Lower lobe of right lung (tissue), 2 donors: ENCODE data around the gene PCP4. TPM values are rescaled to one million over a fixed set of nuclear protein-coding genes. Genes with fewer than 3 reads are reported as not detected.

Experiments used
- ATAC-seq, 2 donors: fragments of 200-7000 bp; cut with Tn5 transposase; one replicate each; pipeline ENCODE4 v1.9.1; 2020 to 2022; ENCODE audit warnings: mild to moderate bottlenecking in 2 of 2, moderate library complexity in 2 of 2
- DNase-seq: peaks from one replicate; pipeline ENCODE4 v3.0.0-alpha.2; 2020
- H3K27ac ChIP-seq: fragments of 200-600 bp; one replicate; pipeline ENCODE4 v1.8.0; 2022
- H3K27me3 ChIP-seq: fragments of 200-600 bp; one replicate; pipeline ENCODE4 v1.8.0; 2022; ENCODE audit warnings: low read depth
- H3K36me3 ChIP-seq: fragments of 200-600 bp; one replicate; pipeline ENCODE4 v1.8.0; 2022; ENCODE audit warnings: mild to moderate bottlenecking
- H3K4me1 ChIP-seq: fragments of 200-600 bp; one replicate; pipeline ENCODE4 v1.8.0; 2022
- H3K4me3 ChIP-seq: fragments of 200-600 bp; one replicate; pipeline ENCODE4 v1.8.0; 2022; ENCODE audit warnings: mild to moderate bottlenecking
- H3K9me3 ChIP-seq: fragments of 200-600 bp; one replicate; pipeline ENCODE4 v1.8.0; 2022
- intact Hi-C: fragments of 100-400 bp; cut with DNase I; formaldehyde crosslinking; loops from one replicate; pipeline ENCODE4 v1.11.0; 2022
- total RNA-seq: library from RNA; stranded (reverse); fragmentation: NEBNext Ultra II Directional; extraction: Animal tissue kit (Norgen Biotek cat#: 25700); gene quantifications from one replicate; pipeline ENCODE4 v1.2.1, GENCODE V29; 2021
- TF ChIP-seq, protein P1 (sequence below): fragments of 200-600 bp; IDR thresholded peaks from one replicate; pipeline ENCODE4 v1.8.0; 2022; ENCODE audit warnings: antibody characterized with exemption, mild to moderate bottlenecking
- donor health status: DM: no; HTN: yes; CAD: no; lungs with severe emphysema.

Gene PCP4
- total RNA-seq, 1 donor from 2014 or later: 0.95 TPM

- Histone ChIP-seq H3K4me1 (no peaks in the 10 kb centered on the region), H3K27ac (no peak overlapping the region), H3K27me3 (no peaks in the 10 kb centered on the region), H3K36me3 (no peaks in the 10 kb centered on the region), H3K9me3 (no peaks in the 10 kb centered on the region), H3K4me3 (no peak overlapping the region)
- TF ChIP-seq, protein P1, sequence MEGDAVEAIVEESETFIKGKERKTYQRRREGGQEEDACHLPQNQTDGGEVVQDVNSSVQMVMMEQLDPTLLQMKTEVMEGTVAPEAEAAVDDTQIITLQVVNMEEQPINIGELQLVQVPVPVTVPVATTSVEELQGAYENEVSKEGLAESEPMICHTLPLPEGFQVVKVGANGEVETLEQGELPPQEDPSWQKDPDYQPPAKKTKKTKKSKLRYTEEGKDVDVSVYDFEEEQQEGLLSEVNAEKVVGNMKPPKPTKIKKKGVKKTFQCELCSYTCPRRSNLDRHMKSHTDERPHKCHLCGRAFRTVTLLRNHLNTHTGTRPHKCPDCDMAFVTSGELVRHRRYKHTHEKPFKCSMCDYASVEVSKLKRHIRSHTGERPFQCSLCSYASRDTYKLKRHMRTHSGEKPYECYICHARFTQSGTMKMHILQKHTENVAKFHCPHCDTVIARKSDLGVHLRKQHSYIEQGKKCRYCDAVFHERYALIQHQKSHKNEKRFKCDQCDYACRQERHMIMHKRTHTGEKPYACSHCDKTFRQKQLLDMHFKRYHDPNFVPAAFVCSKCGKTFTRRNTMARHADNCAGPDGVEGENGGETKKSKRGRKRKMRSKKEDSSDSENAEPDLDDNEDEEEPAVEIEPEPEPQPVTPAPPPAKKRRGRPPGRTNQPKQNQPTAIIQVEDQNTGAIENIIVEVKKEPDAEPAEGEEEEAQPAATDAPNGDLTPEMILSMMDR: no peak
- intact Hi-C loops: no loop called here
- DNase-seq (no peak), ATAC-seq (no peak)
Observed at GRCh38 chr21:39845571-39846130, 21.6 kb upstream of the PCP4 start.

DNA sequence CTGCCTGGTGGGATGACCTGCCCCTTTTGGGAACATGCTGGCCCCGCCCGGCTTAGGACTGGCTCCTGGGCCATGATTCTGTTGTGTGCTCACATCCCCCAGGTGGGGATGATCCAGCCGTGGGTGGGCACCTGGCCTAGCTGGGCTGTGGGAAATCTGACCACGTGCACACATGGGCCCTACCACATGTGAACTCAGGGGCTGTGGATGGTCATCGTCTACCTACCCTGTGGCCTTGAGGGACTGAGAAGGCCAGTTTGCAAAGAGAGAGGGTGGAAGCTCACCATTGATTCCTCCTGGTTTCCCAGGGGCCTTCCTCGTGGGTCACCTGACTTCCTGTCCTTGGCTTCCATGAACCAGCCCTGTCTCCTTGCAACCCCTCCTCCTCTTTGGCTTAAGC lies 19.4 kb upstream of the PCP4 start:
- intact Hi-C loops: no loop called here
- H3K9me3 ChIP-seq: no peaks in the 10 kb centered on the region
- DNase-seq: no peak
- H3K36me3 ChIP-seq: no peaks in the 10 kb centered on the region
- no peak overlapping the region for H3K27ac ChIP-seq
- TF ChIP-seq, protein P1: no peak
- no peak overlapping the region for H3K4me3 ChIP-seq
- H3K4me1 ChIP-seq: no peaks in the 10 kb centered on the region
- no peak for ATAC-seq
- H3K27me3 ChIP-seq: no peaks in the 10 kb centered on the region

- DNase-seq: no peak
- Histone ChIP-seq H3K4me1 (no peaks in the 10 kb centered on the region), H3K9me3 (no peaks in the 10 kb centered on the region), H3K4me3 (no peak overlapping the region), H3K27ac (no peak overlapping the region), H3K36me3 (no peaks in the 10 kb centered on the region), H3K27me3 (no peaks in the 10 kb centered on the region)
- TF ChIP-seq, protein P1: no peak
- intact Hi-C loops: no loop called here
- no peak for ATAC-seq
Observed at GRCh38 chr21:39849014-39849655, 18.1 kb upstream of the PCP4 start.

DNA sequence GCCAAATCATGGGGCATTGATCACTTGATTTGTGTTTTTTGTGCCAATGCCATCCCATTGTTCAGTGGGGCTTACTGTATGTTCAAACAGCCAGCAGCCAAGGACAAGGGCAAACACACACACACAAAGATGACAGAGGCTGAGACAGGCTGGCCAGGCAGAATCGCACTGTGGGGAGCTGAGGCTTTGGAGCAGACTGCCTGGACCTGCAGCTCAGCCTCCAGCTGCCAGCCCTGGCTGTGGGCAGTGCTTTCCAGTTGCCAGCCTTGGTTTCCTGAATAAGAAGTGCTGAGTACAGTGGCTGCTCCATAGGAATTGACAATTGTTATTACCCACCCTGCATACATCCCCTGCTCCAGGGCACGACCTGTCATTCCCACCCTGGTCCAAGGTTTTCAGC lies 16.9 kb upstream of the PCP4 start:
- intact Hi-C loops: no loop called here
- ATAC-seq: no peak
- no peak for DNase-seq

GRCh38 chr21:39851002-39851618 lies 16.1 kb upstream of the PCP4 start:
- no peaks in the 10 kb centered on the region for H3K9me3 ChIP-seq
- intact Hi-C loops: no loop called here
- H3K27me3 ChIP-seq: no peaks in the 10 kb centered on the region
- TF ChIP-seq, protein P1: no peak
- H3K4me3 ChIP-seq: no peak overlapping the region
- no peaks in the 10 kb centered on the region for H3K36me3 ChIP-seq
- H3K27ac ChIP-seq: no peak overlapping the region
- H3K4me1 ChIP-seq: no peaks in the 10 kb centered on the region
- ATAC-seq (no peak), DNase-seq (no peak)

More for the DNA sequence above, 16.9 kb upstream of the PCP4 start:
- no peaks in the 10 kb centered on the region for H3K9me3 ChIP-seq
- no peaks in the 10 kb centered on the region for H3K4me1 ChIP-seq
- no peaks in the 10 kb centered on the region for H3K27me3 ChIP-seq
- TF ChIP-seq, protein P1: no peak
- no peaks in the 10 kb centered on the region for H3K36me3 ChIP-seq
- H3K27ac ChIP-seq: no peak overlapping the region
- no peak overlapping the region for H3K4me3 ChIP-seq
